Activated T-cell treated with anti-CD3 and anti-CD28 coated beads, Interleukin-2, amount 50 U/mL, for 4 hours (primary cell): ENCODE data around the gene UBE2M. TPM values are rescaled to one million over a fixed set of nuclear protein-coding genes. Genes with fewer than 3 reads are reported as not detected.

Experiments used
- ATAC-seq, 2 donors: fragments of 200-7000 bp; cut with Tn5 transposase; one replicate each; pipeline ENCODE4 v1.10.0; 2021
- DNase-seq: peaks from one replicate; pipeline ENCODE4 v3.0.0-alpha.2; 2020
- H3K27me3 Mint-ChIP-seq: one replicate; pipeline ENCODE4 v1.8.0; 2021; ENCODE audit warnings: low read depth, mixed read lengths
- H3K36me3 Mint-ChIP-seq: one replicate; pipeline ENCODE4 v1.8.0; 2022; ENCODE audit warnings: mixed read lengths; ENCODE audit not compliant: insufficient read depth
- H3K4me1 Mint-ChIP-seq: one replicate; pipeline ENCODE4 v1.8.0; 2021; ENCODE audit warnings: low read depth, mixed read lengths
- H3K4me3 Mint-ChIP-seq: one replicate; pipeline ENCODE4 v1.8.0; 2021; ENCODE audit warnings: mild to moderate bottlenecking, moderate library complexity, mixed read lengths
- H3K9me3 Mint-ChIP-seq: one replicate; pipeline ENCODE4 v1.8.0; 2021; ENCODE audit warnings: mixed read lengths
- total RNA-seq, 3 donors: library from RNA; stranded (reverse); gene quantifications; one replicate each; pipeline ENCODE4 v1.2.1, GENCODE V29; 2021

UBE2M gene
- total RNA-seq, 3 donors from 2014 or later, result 138 to 155 (median 153) TPM

- DNase-seq (no peak), ATAC-seq (no peak)
- Mint-ChIP-seq H3K36me3 (peaks cover under 1% of the 10 kb centered on the region), H3K4me3 (peak overlapping the region; percentile 76), H3K4me1 (peaks cover 44% of the 10 kb centered on the region), H3K27me3 (no peaks in the 10 kb centered on the region), H3K9me3 (no peaks in the 10 kb centered on the region)
Measured at GRCh38 chr19:58562122-58563033, 4.0 kb upstream of the UBE2M start.

GRCh38 chr19:58561373-58562121 is 3.1 kb upstream of the UBE2M start:
- H3K4me1 Mint-ChIP-seq, result peaks cover 52% of the 10 kb centered on the region
- ATAC-seq, result no peak
- H3K36me3 Mint-ChIP-seq, result peaks cover 2% of the 10 kb centered on the region
- no peaks in the 10 kb centered on the region for H3K27me3 Mint-ChIP-seq
- H3K4me3 Mint-ChIP-seq, result peak overlapping the region; percentile 76
- DNase-seq, result no peak
- H3K9me3 Mint-ChIP-seq, result no peaks in the 10 kb centered on the region

GRCh38 chr19:58560921-58561320 is 2.5 kb upstream of the UBE2M start:
- Mint-ChIP-seq H3K27me3 (no peaks in the 10 kb centered on the region), H3K4me3 (peak overlapping the region; percentile 76), H3K9me3 (no peaks in the 10 kb centered on the region), H3K4me1 (peaks cover 58% of the 10 kb centered on the region), H3K36me3 (peaks cover 7% of the 10 kb centered on the region)
- no peak for ATAC-seq
- no peak for DNase-seq

DNA sequence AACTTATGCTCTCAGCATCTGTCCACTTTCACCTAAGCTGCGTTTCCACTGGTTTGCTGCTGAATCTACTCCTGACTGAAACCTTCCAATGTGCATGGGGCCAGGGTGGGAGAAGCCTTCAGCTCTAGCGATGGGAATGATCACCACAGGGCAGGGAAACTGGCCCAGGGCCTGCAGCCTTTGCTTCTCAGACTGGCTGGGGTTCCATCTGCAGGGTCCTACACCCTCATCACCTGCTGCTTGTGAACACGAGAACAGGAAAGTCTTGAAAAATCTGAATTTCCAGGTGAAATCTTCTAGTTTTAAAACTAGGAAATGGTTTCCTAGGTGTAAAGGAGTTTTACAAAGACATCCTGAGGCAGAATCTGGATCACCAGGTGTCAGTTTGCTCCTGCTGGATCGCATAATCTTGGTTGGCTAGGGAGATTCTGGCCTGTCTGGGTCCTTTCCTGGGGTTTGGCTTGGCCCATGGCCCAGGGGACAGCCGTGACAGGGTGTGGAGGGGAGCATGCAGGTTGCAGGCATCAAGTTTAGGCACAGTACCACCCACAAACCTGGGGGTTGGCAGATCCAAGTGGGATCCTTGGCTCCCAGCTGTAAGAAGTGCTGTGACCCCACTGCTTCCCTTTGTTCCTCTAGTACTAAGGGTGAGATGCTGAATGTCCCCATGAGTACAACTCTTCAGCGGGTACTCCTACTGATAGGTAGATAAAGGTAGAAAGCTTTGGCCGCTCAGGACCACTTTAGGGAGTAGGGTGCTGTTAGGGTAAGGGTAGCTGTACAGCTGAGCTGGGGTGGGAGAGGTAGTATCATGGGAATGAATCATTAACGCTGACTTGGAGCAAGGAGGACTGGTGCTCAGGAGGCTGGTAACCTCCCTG is 1.8 kb upstream of the UBE2M start:
- Mint-ChIP-seq H3K27me3 (no peaks in the 10 kb centered on the region), H3K4me1 (peaks cover 61% of the 10 kb centered on the region), H3K9me3 (no peaks in the 10 kb centered on the region), H3K36me3 (peaks cover 9% of the 10 kb centered on the region), H3K4me3 (peak overlapping the region; percentile 98)
- ATAC-seq (no peak), DNase-seq (no peak)

DNA sequence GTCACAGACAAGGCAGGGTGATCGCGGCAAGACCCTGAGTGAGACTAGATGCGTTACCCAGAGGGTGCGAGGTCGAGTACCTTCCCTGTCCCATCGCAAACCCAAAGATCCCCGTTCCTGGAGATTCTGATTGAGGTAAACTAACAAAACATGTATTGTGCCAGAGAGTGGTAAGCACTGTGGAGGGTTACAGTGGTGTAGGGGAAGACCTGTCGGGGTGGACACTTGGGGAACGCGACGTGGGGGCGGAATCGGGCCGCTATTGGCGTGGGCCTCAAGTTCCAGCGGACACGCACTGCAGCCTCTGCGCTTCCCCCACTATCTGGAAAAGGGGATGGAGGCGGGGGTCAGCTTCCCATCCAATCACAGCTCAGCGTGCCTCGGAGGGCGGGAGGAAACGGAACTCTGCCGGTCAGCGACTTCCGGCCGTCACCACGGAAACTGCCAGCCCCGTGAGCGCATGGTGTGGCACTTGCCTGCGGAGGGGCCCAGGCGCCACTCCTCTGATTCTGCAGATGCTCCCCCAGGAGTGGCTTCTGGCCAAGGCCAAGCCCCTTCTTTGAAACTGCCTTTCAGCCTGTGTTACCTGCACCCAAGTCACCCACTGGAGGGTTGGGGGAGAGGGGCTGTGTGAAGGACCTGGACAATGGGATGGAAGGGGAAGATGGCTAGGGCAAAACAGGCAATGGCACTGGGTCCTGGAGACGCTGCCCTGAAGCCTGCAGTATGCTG is 1.0 kb upstream of the UBE2M start:
- ATAC-seq, result peak in 1 of 2 donors; percentile 6
- DNase-seq, result no peak
- Mint-ChIP-seq H3K4me1 (peaks cover 66% of the 10 kb centered on the region), H3K9me3 (no peaks in the 10 kb centered on the region), H3K4me3 (peak overlapping the region; percentile 98), H3K36me3 (peaks cover 15% of the 10 kb centered on the region), H3K27me3 (no peaks in the 10 kb centered on the region)

DNA sequence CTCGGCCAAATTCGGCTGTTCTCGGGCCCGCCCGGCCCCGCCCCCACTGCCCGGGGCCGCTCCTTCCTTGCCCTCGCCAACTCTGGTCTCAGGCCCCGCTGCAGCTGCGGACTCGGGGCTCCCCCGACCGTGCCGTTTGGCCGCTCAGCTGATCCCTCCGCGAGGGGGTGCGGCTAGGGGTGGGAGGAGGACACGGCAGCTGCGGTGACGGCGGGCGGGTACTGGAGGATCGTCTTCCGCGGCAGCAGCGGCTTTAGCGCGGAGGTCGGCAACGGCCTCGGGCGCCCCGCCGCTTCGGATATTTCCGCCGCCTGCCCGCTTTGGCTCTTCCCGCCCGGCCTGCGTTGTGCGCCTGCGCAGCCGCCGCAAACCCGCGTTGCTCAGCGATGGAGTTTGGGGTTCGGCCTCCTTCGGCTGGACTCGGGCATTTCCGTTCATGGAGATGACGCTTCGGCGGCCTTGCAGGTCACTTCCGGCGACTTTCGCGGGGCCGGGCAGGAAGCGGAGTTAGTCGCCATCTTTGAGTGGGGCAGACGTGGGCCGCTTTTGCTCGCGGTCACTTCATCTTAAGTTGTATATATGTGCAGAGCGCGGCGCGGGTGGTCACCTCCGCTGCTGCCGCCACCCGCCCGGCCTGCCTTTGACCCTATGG is 338 bp upstream of the UBE2M start:
- no peaks in the 10 kb centered on the region for H3K27me3 Mint-ChIP-seq
- no peaks in the 10 kb centered on the region for H3K9me3 Mint-ChIP-seq
- ATAC-seq (peak; percentile 70 to 71), DNase-seq (peak; percentile 99)
- peaks cover 65% of the 10 kb centered on the region for H3K4me1 Mint-ChIP-seq
- peaks cover 18% of the 10 kb centered on the region for H3K36me3 Mint-ChIP-seq
- peak overlapping the region; percentile 98 for H3K4me3 Mint-ChIP-seq

DNA sequence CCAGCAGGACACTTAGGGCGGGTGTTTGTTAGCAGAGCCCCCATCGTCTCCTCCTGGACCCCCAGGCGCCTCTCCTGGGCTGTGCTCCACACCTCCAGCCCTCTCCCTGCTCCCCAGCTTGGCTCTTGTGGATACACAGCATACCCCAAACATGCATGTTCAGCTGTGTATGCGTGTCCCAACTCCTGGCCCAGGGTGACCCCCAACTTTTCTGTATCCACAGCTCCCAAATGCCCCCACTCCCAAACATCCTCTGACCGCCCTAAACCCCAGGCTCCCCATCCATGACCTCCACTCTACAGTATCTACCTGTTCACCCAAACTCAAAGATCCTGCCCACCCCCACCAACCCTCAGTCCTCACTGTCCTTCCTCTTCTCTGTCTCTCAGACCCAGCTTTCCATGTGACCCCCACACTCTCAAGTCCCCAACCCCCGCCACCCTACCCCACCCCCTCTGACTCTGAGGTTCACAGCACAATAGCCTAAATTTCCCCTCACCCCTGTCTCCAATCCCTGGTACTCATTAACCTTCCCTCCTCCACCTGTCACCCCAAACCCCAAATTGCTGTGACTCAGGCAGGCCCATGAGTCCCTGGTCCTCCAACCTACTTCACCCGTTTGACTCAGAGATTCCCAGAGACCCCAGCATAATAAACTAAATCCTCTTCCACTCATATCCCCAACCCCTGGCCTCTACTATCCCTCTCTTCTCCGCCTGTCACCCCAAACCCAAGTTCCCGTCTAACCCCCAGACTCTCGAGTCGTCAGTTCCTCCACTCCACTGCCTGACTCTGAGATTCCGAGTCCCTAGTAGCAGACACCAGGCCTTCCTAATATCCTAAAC is 968 bp downstream of the UBE2M start:
- Mint-ChIP-seq H3K4me3 (peak overlapping the region; percentile 98), H3K36me3 (peaks cover 27% of the 10 kb centered on the region), H3K9me3 (no peaks in the 10 kb centered on the region), H3K4me1 (peaks cover 66% of the 10 kb centered on the region), H3K27me3 (no peaks in the 10 kb centered on the region)
- no peak for ATAC-seq
- DNase-seq, result no peak

DNA sequence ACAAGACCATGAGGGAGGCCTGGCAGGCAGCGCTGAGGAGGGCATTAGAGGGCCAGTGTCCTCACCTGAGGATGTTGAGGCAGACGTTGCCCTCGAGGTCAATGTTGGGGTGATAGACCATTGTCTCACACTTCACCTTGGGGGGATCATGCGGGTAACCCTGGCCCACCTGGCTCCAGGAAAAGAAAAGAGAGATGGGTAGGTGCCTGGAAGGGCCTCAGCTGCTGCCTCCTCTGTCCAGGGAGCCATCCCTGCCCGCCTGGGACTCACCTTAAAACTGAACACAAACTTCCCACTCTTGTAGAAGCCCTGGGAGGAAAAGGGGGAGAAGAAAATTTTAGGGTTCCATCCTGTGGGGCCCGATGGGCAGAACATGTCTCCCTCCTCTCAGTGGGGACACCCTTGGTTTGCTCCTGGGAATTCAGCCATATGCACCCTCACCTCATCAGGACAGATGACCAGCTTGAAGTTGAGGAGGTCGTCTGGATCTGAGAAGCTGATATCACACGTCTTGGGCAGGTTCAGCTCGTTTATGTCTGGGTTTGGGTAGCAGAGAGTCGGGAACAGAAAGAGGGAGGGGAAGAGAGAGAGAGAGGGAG is 1.7 kb downstream of the UBE2M start:
- no peaks in the 10 kb centered on the region for H3K9me3 Mint-ChIP-seq
- peak overlapping the region; percentile 98 for H3K4me3 Mint-ChIP-seq
- no peak for DNase-seq
- peaks cover 32% of the 10 kb centered on the region for H3K36me3 Mint-ChIP-seq
- H3K27me3 Mint-ChIP-seq, result no peaks in the 10 kb centered on the region
- ATAC-seq, result no peak
- peaks cover 59% of the 10 kb centered on the region for H3K4me1 Mint-ChIP-seq

DNA sequence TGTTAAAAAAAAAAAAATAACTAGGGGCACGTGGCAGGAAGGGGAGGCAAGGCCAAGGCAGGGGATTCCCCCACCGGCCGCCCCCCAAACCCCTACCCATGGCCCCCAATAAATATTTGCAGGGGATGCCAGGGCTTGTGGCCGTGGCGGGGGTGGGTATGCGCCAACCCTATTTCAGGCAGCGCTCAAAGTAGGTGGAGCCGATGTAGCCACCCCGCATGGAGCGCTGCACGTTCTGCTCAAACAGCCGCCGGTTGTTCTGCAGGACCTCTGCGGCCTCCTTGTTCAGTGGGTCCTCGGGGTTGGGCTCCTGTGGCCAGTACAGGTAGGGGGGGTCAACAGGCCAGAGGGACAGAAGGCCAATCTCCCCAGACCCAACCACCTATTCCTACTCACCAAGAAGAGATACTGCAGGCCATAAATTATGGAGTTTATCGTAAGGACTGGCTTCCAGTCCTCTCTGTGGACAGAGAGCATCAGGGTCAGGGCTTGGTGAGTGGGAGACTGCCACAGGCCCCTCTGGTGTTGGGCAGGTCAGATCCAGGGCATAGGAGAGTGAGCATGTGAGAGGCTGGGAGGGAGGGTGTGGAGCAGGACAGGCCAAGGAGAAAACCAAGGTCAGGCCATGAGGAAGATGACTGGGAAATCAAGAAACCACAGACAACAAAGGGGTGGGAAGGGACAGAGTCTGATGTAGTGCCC is 2.3 kb downstream of the UBE2M start:
- Mint-ChIP-seq H3K4me3 (peak overlapping the region; percentile 98), H3K4me1 (peaks cover 52% of the 10 kb centered on the region), H3K36me3 (peaks cover 36% of the 10 kb centered on the region), H3K9me3 (no peaks in the 10 kb centered on the region), H3K27me3 (no peaks in the 10 kb centered on the region)
- DNase-seq (no peak), ATAC-seq (no peak)

- Mint-ChIP-seq H3K4me3 (peak overlapping the region; percentile 98), H3K9me3 (no peaks in the 10 kb centered on the region), H3K36me3 (peaks cover 38% of the 10 kb centered on the region), H3K4me1 (peaks cover 51% of the 10 kb centered on the region), H3K27me3 (no peaks in the 10 kb centered on the region)
- DNase-seq (no peak), ATAC-seq (no peak)
Measured at GRCh38 chr19:58555369-58555885, 3.0 kb downstream of the UBE2M start.

DNA sequence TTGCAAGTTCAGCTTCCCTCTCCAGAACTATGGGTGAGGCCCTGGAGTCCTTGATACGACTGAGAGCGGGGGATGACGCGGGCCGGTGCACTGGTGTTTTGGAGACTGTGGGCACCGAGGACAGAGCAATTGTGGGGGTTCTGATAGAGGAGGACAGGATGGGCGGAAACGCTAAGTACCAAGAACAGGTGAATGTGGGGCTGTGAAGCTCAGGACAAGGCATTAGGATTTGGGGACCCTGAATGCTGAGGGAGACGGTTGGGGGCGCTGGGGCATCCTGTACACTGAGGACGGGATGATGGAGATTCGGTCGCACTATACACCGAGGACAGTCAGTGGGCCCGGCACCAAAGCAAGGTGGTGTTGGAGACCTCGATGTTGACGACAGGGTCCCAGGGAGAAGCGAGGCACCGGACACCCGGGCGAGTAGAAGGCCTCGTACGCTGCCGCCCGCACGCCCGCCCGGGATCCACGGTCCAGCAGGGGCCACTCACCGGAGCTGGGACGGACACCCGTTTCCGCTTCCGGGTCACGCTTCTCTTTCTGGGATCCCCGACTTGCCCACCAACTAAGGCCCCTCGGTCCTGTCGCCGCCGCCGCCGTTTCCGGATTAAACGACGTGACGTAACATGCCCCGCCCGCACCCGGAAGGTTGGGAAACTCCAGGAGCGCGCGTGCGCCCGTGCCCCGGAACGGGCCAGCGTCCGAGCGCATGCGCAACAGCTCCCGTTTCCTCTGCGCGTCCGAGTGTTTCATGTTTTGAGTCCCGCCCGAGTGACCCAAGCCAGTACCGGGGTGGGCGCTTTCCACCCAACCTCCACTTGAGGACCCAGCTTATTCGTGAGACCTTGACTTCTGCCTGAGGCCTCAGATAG is 3.7 kb downstream of the UBE2M start, which contains the start of gene CHMP2A:
TSS of gene CHMP2A (minus strand) at position 612 of the 875 bp plus-strand sequence. CDS start 893 bp downstream, outside the sequence.
- peaks cover 48% of the 10 kb centered on the region for H3K4me1 Mint-ChIP-seq
- peak within 1 kb of the TSS; percentile 98 for H3K4me3 Mint-ChIP-seq
- DNase-seq, result peak; percentile 97
- H3K9me3 Mint-ChIP-seq, result no peaks in the 10 kb centered on the region
- no peaks in the 10 kb centered on the region for H3K27me3 Mint-ChIP-seq
- ATAC-seq, result peak; percentile 32 to 35
- H3K36me3 Mint-ChIP-seq, result peaks cover 41% of the 10 kb centered on the region
